ENCODE results near the gene GRHL3.

The GRHL3 gene

DNA sequence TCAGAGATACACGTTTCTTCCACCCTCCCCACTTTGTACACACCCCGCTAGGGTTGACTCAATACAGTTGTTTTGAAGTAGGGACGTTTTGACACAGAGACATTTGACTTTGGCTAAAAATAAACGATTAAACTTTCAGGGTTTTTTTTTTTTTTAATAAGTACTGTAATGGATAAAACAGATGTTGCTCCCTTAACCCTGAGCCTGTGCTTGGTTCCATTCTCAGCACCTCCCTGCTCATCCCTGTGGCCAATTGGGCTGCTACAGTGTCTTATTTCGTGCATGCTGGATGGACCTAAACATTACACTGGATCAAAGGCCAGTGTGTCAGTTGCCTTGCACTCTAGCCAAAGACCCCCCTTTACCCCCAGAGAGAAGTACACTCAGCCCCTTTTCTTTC lies 16.9 kb downstream of the GRHL3 start:
- H3K27ac ChIP-seq (ENCODE audit: low read depth, low read length) = no peak overlapping the region
- peaks cover 0 to 12% (median 0%) of the 10 kb centered on the region in 5 donors for H3K4me1 ChIP-seq (ENCODE audit: control insufficient read depth in 5 of 5, insufficient read depth in 5 of 5, low read length in 5 of 5)
- no peaks in the 10 kb centered on the region for H3K36me3 ChIP-seq (ENCODE audit: control insufficient read depth in 5 of 5, insufficient read depth in 5 of 5, low read length in 5 of 5)
- H3K4me3 ChIP-seq (ENCODE audit: low read depth in 1 of 5, low read length in 5 of 5) = no peak overlapping the region
- H3K9me3 ChIP-seq (ENCODE audit: control insufficient read depth in 5 of 5, low read length in 5 of 5) = no peaks in the 10 kb centered on the region
- no peak overlapping the region for H3K9ac ChIP-seq (ENCODE audit: low read length in 5 of 5)
- H3K27me3 ChIP-seq (ENCODE audit: control insufficient read depth in 5 of 5, insufficient read depth in 4 of 5, low read length in 5 of 5) = no peaks in the 10 kb centered on the region

DNA sequence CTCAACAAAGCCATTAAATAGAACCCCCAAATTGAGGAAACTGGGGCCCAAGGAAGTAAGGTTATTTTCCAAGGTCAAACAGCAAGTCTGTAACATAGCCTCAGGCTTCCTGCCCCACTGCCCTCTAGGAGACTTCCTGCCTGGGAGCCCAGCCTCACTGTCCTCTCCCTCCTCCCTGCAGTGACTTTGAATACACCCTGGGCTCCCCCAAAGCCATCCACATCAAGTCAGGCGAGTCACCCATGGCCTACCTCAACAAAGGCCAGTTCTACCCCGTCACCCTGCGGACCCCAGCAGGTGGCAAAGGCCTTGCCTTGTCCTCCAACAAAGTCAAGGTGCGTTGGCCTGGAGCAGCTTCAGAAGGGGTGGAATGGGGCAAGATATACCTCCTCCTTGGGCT lies 18.3 kb downstream of the GRHL3 start:
- H3K9me3 ChIP-seq (ENCODE audit: control insufficient read depth in 5 of 5, low read length in 5 of 5) = no peaks in the 10 kb centered on the region

DNA sequence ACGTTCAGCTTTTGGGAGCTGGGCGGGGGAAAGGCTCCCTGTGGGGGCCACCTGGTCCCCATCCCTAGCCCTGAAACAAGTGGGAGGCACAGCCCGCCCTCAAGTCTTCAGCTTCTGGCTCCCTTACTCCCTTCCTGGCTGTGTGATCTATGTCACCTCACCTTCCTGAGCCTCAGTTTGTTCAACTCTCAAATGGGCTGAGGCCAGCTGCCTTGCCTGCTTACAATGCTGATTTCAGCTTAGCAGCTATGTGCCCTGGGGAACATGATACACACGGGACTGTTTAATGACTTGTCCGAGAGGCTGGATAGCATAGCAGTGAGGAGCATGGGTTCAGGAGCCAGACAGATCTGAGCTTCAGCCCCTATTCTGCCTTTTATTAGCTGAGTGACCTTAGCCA lies 19.3 kb downstream of the GRHL3 start:
- Histone ChIP-seq H3K4me3 (ENCODE audit: low read depth in 1 of 5, low read length in 5 of 5) (no peak overlapping the region), H3K4me1 (ENCODE audit: control insufficient read depth in 5 of 5, insufficient read depth in 5 of 5, low read length in 5 of 5) (peaks cover 0 to 12% (median 0%) of the 10 kb centered on the region in 5 donors), H3K27ac (ENCODE audit: low read depth, low read length) (no peak overlapping the region), H3K9me3 (ENCODE audit: control insufficient read depth in 5 of 5, low read length in 5 of 5) (no peaks in the 10 kb centered on the region), H3K36me3 (ENCODE audit: control insufficient read depth in 5 of 5, insufficient read depth in 5 of 5, low read length in 5 of 5) (no peaks in the 10 kb centered on the region), H3K27me3 (ENCODE audit: control insufficient read depth in 5 of 5, insufficient read depth in 4 of 5, low read length in 5 of 5) (no peaks in the 10 kb centered on the region), H3K9ac (ENCODE audit: low read length in 5 of 5) (no peak overlapping the region)

More for the DNA sequence above, 18.3 kb downstream of the GRHL3 start:
- H3K36me3 ChIP-seq (ENCODE audit: control insufficient read depth in 5 of 5, insufficient read depth in 5 of 5, low read length in 5 of 5) = no peaks in the 10 kb centered on the region
- no peaks in the 10 kb centered on the region for H3K27me3 ChIP-seq (ENCODE audit: control insufficient read depth in 5 of 5, insufficient read depth in 4 of 5, low read length in 5 of 5)
- H3K4me1 ChIP-seq (ENCODE audit: control insufficient read depth in 5 of 5, insufficient read depth in 5 of 5, low read length in 5 of 5) = peaks cover 0 to 12% (median 0%) of the 10 kb centered on the region in 5 donors
- no peak overlapping the region for H3K4me3 ChIP-seq (ENCODE audit: low read depth in 1 of 5, low read length in 5 of 5)
- no peak overlapping the region for H3K27ac ChIP-seq (ENCODE audit: low read depth, low read length)
- H3K9ac ChIP-seq (ENCODE audit: low read length in 5 of 5) = no peak overlapping the region

DNA sequence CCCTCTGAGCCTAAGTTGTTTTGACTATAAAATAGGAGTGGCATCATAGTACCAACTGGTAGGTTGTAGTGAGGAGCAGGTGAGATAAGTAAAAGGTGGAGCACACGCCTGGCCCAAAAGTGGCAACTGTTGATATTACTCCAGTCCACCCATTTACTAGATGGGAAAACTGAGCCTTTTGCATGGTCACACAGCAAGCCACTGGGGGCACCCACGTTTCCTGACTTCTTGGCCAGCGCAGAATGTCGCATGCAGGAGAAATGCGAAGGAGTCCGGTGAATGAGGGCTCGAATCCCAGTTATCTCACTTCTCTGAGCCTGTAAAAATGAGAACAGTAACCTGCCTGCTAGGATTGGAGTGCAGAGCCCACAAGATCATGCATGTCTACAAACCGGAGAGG lies 20.8 kb downstream of the GRHL3 start:
- no peaks in the 10 kb centered on the region for H3K27me3 ChIP-seq (ENCODE audit: control insufficient read depth in 5 of 5, insufficient read depth in 4 of 5, low read length in 5 of 5)
- no peaks in the 10 kb centered on the region for H3K36me3 ChIP-seq (ENCODE audit: control insufficient read depth in 5 of 5, insufficient read depth in 5 of 5, low read length in 5 of 5)
- H3K4me3 ChIP-seq (ENCODE audit: low read depth in 1 of 5, low read length in 5 of 5) = no peak overlapping the region
- H3K9ac ChIP-seq (ENCODE audit: low read length in 5 of 5) = no peak overlapping the region
- no peak overlapping the region for H3K27ac ChIP-seq (ENCODE audit: low read depth, low read length)
- H3K4me1 ChIP-seq (ENCODE audit: control insufficient read depth in 5 of 5, insufficient read depth in 5 of 5, low read length in 5 of 5) = peaks cover 0 to 12% (median 0%) of the 10 kb centered on the region in 5 donors
- no peaks in the 10 kb centered on the region for H3K9me3 ChIP-seq (ENCODE audit: control insufficient read depth in 5 of 5, low read length in 5 of 5)

DNA sequence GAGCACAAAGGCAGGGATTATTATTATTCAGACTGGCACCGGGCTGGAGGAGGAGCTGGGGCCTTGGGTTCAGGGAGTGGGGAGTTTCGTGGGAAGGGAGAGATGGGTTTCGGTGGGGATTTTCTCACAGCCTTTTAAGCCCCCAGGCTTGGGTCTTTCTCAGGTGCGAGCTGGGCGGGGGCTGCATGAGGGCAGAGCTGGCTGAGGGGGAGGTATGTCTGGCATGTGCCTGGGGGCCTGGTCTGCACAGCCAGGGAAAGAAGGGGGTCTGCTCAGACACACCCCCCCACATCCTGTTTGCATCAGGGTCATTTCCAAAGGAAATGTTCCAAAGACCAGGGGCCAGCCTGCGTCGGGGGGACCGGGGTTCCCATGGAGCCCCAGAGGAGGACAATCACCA lies 21.6 kb downstream of the GRHL3 start:
- Histone ChIP-seq H3K27me3 (ENCODE audit: control insufficient read depth in 5 of 5, insufficient read depth in 4 of 5, low read length in 5 of 5) (no peaks in the 10 kb centered on the region), H3K4me3 (ENCODE audit: low read depth in 1 of 5, low read length in 5 of 5) (no peak overlapping the region), H3K4me1 (ENCODE audit: control insufficient read depth in 5 of 5, insufficient read depth in 5 of 5, low read length in 5 of 5) (peaks cover 0 to 12% (median 0%) of the 10 kb centered on the region in 5 donors), H3K9me3 (ENCODE audit: control insufficient read depth in 5 of 5, low read length in 5 of 5) (no peaks in the 10 kb centered on the region), H3K36me3 (ENCODE audit: control insufficient read depth in 5 of 5, insufficient read depth in 5 of 5, low read length in 5 of 5) (no peaks in the 10 kb centered on the region), H3K27ac (ENCODE audit: low read depth, low read length) (no peak overlapping the region), H3K9ac (ENCODE audit: low read length in 5 of 5) (no peak overlapping the region)

DNA sequence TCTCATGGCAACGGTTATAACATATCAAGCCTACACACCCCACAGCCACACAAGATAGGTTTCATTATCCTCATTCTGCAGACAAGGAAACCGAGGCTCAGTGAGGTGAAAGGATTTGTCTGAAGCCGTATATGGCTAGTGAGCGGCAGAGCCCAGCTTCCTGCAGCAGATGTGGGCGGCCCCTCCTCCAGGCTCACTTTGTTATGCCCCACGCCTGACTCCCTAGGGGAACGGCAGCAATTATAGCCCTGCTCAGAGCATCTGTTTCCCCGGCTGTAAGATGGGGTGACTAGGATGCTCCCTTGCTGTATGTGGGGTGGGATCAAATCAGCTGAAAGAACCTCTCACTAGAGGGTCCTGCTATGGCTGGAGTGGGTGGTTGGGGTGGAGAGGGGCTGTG lies 22.1 kb downstream of the GRHL3 start:
- Histone ChIP-seq H3K27me3 (ENCODE audit: control insufficient read depth in 5 of 5, insufficient read depth in 4 of 5, low read length in 5 of 5) (no peaks in the 10 kb centered on the region), H3K9ac (ENCODE audit: low read length in 5 of 5) (no peak overlapping the region), H3K4me3 (ENCODE audit: low read depth in 1 of 5, low read length in 5 of 5) (no peak overlapping the region), H3K36me3 (ENCODE audit: control insufficient read depth in 5 of 5, insufficient read depth in 5 of 5, low read length in 5 of 5) (no peaks in the 10 kb centered on the region), H3K9me3 (ENCODE audit: control insufficient read depth in 5 of 5, low read length in 5 of 5) (no peaks in the 10 kb centered on the region), H3K4me1 (ENCODE audit: control insufficient read depth in 5 of 5, insufficient read depth in 5 of 5, low read length in 5 of 5) (peaks cover 0 to 12% (median 0%) of the 10 kb centered on the region in 5 donors), H3K27ac (ENCODE audit: low read depth, low read length) (no peak overlapping the region)

DNA sequence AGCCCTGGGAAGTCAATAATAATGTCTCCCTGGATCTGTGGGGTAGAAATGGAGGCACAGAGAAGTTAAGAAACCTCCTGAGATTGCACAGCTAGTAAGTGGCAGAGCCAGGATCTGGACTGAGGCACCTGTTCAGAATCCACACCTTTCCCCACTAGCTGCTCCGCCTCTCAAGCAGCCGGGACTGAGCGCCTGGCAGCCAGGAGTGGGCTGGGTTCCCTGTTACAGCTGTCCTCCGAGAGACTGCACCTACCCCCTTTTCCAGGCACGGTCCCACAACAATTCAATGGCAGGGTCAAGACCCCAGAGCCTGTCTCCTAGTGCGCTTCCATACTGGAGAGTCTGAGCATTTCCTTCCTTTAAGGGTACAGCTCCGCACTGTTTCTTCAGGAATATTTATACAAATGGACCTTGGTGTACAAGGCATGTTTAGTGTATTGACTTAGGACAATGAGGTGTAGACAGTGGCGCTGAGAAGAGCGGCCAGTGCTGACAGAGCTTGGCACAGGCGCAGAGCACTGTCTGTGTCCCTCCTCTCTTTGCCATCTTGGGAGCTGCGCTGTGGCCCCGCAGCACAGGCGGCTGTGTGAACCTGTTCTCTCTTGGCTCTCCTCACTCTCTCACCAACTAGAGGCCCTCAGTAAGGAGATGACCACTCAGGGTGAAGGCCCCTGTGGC lies 24.4 kb downstream of the GRHL3 start:
- Histone ChIP-seq H3K9ac (ENCODE audit: low read length in 5 of 5) (no peak overlapping the region), H3K36me3 (ENCODE audit: control insufficient read depth in 5 of 5, insufficient read depth in 5 of 5, low read length in 5 of 5) (no peaks in the 10 kb centered on the region), H3K27ac (ENCODE audit: low read depth, low read length) (no peak overlapping the region), H3K4me1 (ENCODE audit: control insufficient read depth in 5 of 5, insufficient read depth in 5 of 5, low read length in 5 of 5) (no peaks in the 10 kb centered on the region), H3K27me3 (ENCODE audit: control insufficient read depth in 5 of 5, insufficient read depth in 4 of 5, low read length in 5 of 5) (peaks cover 0 to 8% (median 4%) of the 10 kb centered on the region in 5 donors), H3K4me3 (ENCODE audit: low read depth in 1 of 5, low read length in 5 of 5) (no peak overlapping the region), H3K9me3 (ENCODE audit: control insufficient read depth in 5 of 5, low read length in 5 of 5) (no peaks in the 10 kb centered on the region)

DNA sequence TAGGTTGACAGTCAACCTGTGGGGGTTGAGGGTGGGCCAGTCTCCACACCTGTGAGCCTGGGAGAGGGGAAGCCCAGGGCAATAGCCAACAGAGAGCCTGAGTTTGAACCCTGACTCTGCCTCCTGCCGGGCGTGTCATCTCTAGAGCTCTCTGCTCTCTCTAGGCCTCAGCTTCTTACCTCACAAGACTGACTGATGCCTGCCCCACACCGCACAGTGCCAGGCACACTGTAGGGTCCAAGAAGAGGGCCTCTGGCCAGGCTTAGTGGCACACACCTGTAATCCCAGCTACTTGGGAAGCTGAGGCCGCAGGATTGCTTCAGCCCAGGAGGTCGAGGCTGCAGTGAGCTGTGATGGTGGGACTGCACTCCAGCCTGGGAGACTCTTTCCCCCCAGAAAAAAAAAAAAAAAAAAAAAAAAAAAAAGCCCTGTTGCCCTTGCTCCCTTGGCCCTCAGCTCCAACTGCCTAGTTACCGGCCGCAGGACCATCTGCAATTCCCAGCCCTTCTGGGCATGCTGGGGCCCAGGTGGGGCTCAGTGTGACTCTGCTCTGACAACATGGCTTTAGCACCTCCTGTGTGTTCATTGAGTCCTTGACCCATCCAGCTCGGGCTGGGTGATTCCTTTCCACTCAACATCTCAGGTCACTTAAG lies 25.1 kb downstream of the GRHL3 start:
- no peaks in the 10 kb centered on the region for H3K4me1 ChIP-seq (ENCODE audit: control insufficient read depth in 5 of 5, insufficient read depth in 5 of 5, low read length in 5 of 5)
- H3K27me3 ChIP-seq (ENCODE audit: control insufficient read depth in 5 of 5, insufficient read depth in 4 of 5, low read length in 5 of 5) = peaks cover 0 to 11% (median 4%) of the 10 kb centered on the region in 5 donors
- H3K4me3 ChIP-seq (ENCODE audit: low read depth in 1 of 5, low read length in 5 of 5) = no peak overlapping the region
- no peaks in the 10 kb centered on the region for H3K9me3 ChIP-seq (ENCODE audit: control insufficient read depth in 5 of 5, low read length in 5 of 5)
- no peak overlapping the region for H3K27ac ChIP-seq (ENCODE audit: low read depth, low read length)
- no peaks in the 10 kb centered on the region for H3K36me3 ChIP-seq (ENCODE audit: control insufficient read depth in 5 of 5, insufficient read depth in 5 of 5, low read length in 5 of 5)
- no peak overlapping the region for H3K9ac ChIP-seq (ENCODE audit: low read length in 5 of 5)

DNA sequence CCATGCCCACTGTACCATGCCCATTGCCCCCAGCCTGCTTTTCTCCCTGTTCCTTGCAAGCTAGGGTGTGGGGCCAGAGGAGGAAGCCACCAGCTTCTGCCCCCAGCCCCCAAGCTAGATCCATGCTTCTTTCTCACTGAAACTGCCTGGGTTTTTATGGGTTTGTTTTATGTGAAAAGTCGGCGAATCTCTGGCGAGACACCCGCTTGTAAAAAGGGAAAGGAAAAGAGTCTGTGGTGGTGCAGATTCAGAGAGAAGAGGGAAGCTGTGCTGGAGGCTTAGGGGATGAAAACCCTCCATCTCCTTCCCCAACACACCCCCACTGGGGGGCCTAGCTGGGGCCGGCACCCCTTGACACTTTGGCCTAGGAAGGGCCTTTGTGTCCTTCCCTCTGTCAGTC lies 26.2 kb downstream of the GRHL3 start:
- Histone ChIP-seq H3K27me3 (ENCODE audit: control insufficient read depth in 5 of 5, insufficient read depth in 4 of 5, low read length in 5 of 5) (peaks cover 0 to 11% (median 4%) of the 10 kb centered on the region in 5 donors), H3K36me3 (ENCODE audit: control insufficient read depth in 5 of 5, insufficient read depth in 5 of 5, low read length in 5 of 5) (no peaks in the 10 kb centered on the region), H3K9me3 (ENCODE audit: control insufficient read depth in 5 of 5, low read length in 5 of 5) (no peaks in the 10 kb centered on the region), H3K4me1 (ENCODE audit: control insufficient read depth in 5 of 5, insufficient read depth in 5 of 5, low read length in 5 of 5) (no peaks in the 10 kb centered on the region), H3K27ac (ENCODE audit: low read depth, low read length) (no peak overlapping the region), H3K9ac (ENCODE audit: low read length in 5 of 5) (no peak overlapping the region), H3K4me3 (ENCODE audit: low read depth in 1 of 5, low read length in 5 of 5) (no peak overlapping the region)

DNA sequence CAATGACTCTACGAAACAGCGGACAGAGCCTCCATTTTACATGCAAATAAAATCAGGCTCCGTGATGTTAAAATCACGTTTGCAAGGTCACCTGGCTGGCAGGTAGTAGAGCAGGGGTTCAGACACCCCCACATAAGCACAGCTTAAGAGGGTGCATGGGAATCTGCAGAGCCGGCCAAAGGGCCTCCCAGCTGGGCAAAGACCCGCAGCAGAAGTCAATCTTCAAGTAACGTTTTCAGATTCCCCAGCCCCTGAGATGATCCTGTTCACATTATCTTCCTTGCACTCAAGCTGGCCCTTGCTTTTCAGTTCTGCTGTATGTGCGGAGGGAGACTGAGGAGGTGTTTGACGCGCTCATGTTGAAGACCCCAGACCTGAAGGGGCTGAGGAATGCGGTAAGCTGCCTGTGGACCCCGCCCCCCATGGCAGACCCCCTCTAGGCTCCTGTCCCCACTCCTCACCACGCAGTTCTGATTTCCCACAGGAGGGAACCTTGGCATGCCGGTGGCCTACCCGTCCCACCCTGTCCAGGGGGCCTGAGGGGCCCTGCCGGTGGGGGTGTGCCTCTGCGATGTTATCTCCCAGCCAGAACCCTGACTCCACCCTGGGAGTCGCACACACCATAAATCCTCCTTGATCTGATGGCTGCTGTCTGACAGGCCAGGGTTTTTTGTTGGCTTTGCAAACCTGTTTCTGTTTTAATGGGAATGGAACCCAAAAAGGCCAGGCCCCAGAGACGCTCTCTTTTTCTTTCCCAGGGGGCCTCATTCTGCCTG lies 28.2 kb downstream of the GRHL3 start:
- no peak overlapping the region for H3K9ac ChIP-seq (ENCODE audit: low read length in 5 of 5)
- no peaks in the 10 kb centered on the region for H3K4me1 ChIP-seq (ENCODE audit: control insufficient read depth in 5 of 5, insufficient read depth in 5 of 5, low read length in 5 of 5)
- no peak overlapping the region for H3K4me3 ChIP-seq (ENCODE audit: low read depth in 1 of 5, low read length in 5 of 5)
- no peaks in the 10 kb centered on the region for H3K9me3 ChIP-seq (ENCODE audit: control insufficient read depth in 5 of 5, low read length in 5 of 5)
- peaks cover 0 to 14% (median 4%) of the 10 kb centered on the region in 5 donors for H3K27me3 ChIP-seq (ENCODE audit: control insufficient read depth in 5 of 5, insufficient read depth in 4 of 5, low read length in 5 of 5)
- no peaks in the 10 kb centered on the region for H3K36me3 ChIP-seq (ENCODE audit: control insufficient read depth in 5 of 5, insufficient read depth in 5 of 5, low read length in 5 of 5)
- no peak overlapping the region for H3K27ac ChIP-seq (ENCODE audit: low read depth, low read length)
